Stimulated activated CD8-positive, alpha-beta memory T cell treated with anti-CD3 and anti-CD28 coated beads, Interleukin-2, amount 100 ng/mL, for 48 hours (primary cell): Measurements from ENCODE around the gene MB21D2.
A peak's percentile ranks its signal among the peaks of the same experiment; 100 is the strongest.
"Not testable (repeated sequence)": the region's sequence is repeated elsewhere in the genome, so short reads cannot be mapped to it uniquely, and the experiment has no call there.

Experiments used
- DNase-seq, 2 donors: peaks; one replicate each; pipeline ENCODE4 v3.0.0-alpha.2; 2020; ENCODE audit warnings: low read depth in 2 of 2

MB21D2 gene

GRCh38 chr3:192860454-192860853 is 57.2 kb downstream of the MB21D2 start:
- no peak for DNase-seq

- DNase-seq = no peak
Observed at GRCh38 chr3:192858849-192859585, 58.6 kb downstream of the MB21D2 start.

GRCh38 chr3:192857260-192857661 is 60.4 kb downstream of the MB21D2 start:
- DNase-seq = no peak

- no peak for DNase-seq
Observed at GRCh38 chr3:192855434-192855833, 62.2 kb downstream of the MB21D2 start.

GRCh38 chr3:192851821-192852372 is 65.8 kb downstream of the MB21D2 start:
- DNase-seq = no peak

GRCh38 chr3:192850451-192850981 is 67.1 kb downstream of the MB21D2 start:
- DNase-seq = peak; percentile 6 to 20

- DNase-seq = not testable (repeated sequence)
Observed at GRCh38 chr3:192849821-192850220, 67.8 kb downstream of the MB21D2 start.

GRCh38 chr3:192848371-192849233 is 69.1 kb downstream of the MB21D2 start:
- DNase-seq = no peak

GRCh38 chr3:192847941-192848340 is 69.7 kb downstream of the MB21D2 start:
- DNase-seq = no peak

- no peak for DNase-seq
Observed at GRCh38 chr3:192845526-192845855, 72.2 kb downstream of the MB21D2 start.

GRCh38 chr3:192844836-192845525 is 72.7 kb downstream of the MB21D2 start:
- DNase-seq = no peak

- DNase-seq = no peak
Observed at GRCh38 chr3:192844486-192844765, 73.2 kb downstream of the MB21D2 start.

- DNase-seq = no peak
Observed at GRCh38 chr3:192843723-192844485, 73.8 kb downstream of the MB21D2 start.

- no peak for DNase-seq
Observed at GRCh38 chr3:192843119-192843518, 74.5 kb downstream of the MB21D2 start.

- DNase-seq = no peak
Observed at GRCh38 chr3:192842711-192843110, 74.9 kb downstream of the MB21D2 start.

- no peak for DNase-seq
Observed at GRCh38 chr3:192842138-192842537, 75.5 kb downstream of the MB21D2 start.

- DNase-seq = no peak
Observed at GRCh38 chr3:192841428-192841827, 76.2 kb downstream of the MB21D2 start.

GRCh38 chr3:192840143-192840836 is 77.4 kb downstream of the MB21D2 start:
- DNase-seq = no peak

GRCh38 chr3:192835818-192836815 is 81.5 kb downstream of the MB21D2 start:
- no peak for DNase-seq

GRCh38 chr3:192834428-192834827 is 83.2 kb downstream of the MB21D2 start:
- no peak for DNase-seq
